Adrenal gland (tissue), 12 donors: Measurements from ENCODE around the gene CDRT4. TPM values are rescaled to one million over a fixed set of nuclear protein-coding genes. Genes with fewer than 3 reads are reported as not detected.

Experiments
- DNase-seq, 7 donors: peaks; one replicate each; pipeline ENCODE4 v3.0.0-alpha.2; 2019 to 2020
- H3K27ac ChIP-seq, 5 donors: fragments of 200-600 bp; sonication (generic) in 4 of 5; 1 replicate in 3 of 5; 2 replicates in 2 of 5; pipeline versions ENCODE4 v1.5.1 to v1.8.0; 2016 to 2020; ENCODE audit warnings: mild to moderate bottlenecking in 1 of 5
- H3K27me3 ChIP-seq: fragments of 200-600 bp; 2 replicates; pipeline ENCODE4 v1.8.0; 2021
- H3K36me3 ChIP-seq, 2 donors: fragments of 200-600 bp; replicated peaks in 1 of 2; 1 replicate in 1 of 2; 2 replicates in 1 of 2; pipeline versions ENCODE4 v1.5.1 to v1.8.0; 2018 to 2022
- H3K4me1 ChIP-seq, 2 donors: fragments of 200-600 bp; replicated peaks in 1 of 2; 1 replicate in 1 of 2; 2 replicates in 1 of 2; pipeline versions ENCODE4 v1.5.1 to v1.8.0; 2018 to 2021
- H3K4me3 ChIP-seq, 4 donors: fragments of 200-600 bp; sonication (generic) in 3 of 4; one replicate each; pipeline ENCODE4 v1.5.1; 2016 to 2018
- H3K9me3 ChIP-seq, 3 donors: fragments of 200-600 bp; sonication (generic) in 1 of 3; replicated peaks in 1 of 3; 1 replicate in 2 of 3; 2 replicates in 1 of 3; pipeline versions ENCODE4 v1.5.1 to v1.8.0; 2016 to 2021
- CTCF ChIP-seq, 6 experiments: fragments of 450-650 bp in 4 of 6; fragments of 200-600 bp in 2 of 6; sonication (generic) in 1 of 6; IDR thresholded peaks; 1 replicate in 5 of 6; 2 replicates in 1 of 6; pipeline versions ENCODE4 v1.5.1 to v1.8.0; 2016 to 2021; ENCODE audit warnings: antibody characterized with exemption in 6 of 6, mild to moderate bottlenecking in 2 of 6, moderate library complexity in 1 of 6
- POLR2A ChIP-seq, 2 donors: fragments of 450-650 bp; IDR thresholded peaks; one replicate each; pipeline ENCODE4 v1.6.1; 2017; ENCODE audit warnings: antibody characterized with exemption in 2 of 2, mild to moderate bottlenecking in 2 of 2, moderate library complexity in 1 of 2
- WGBS, 4 donors: extraction: QIAGEN DNeasy Blood & Tissue Kit in 2 of 4; methylation state at CpG; one replicate each; pipeline versions ENCODE4 v1.1.5 to v1.1.7; 2013 to 2017; 5-methylcytosine and 5-hydroxymethylcytosine counted together
- intact Hi-C, 2 donors: fragments of 100-400 bp; cut with DNase I; formaldehyde crosslinking; loops; one replicate each; pipeline versions ENCODE4 v1.14.1 to v1.15.0; 2022 to 2023
- polyA plus RNA-seq, 3 donors: library from polyadenylated mRNA; stranded (reverse); fragments of 200-250 nt in 2 of 3; fragments of 350-450 nt in 1 of 3; fragmentation: Illumina TruSeq in 1 of 3; extraction: RNeasy Lipid Tissue Mini Kit (QIAGEN cat#74804) in 1 of 3; gene quantifications; one replicate each; pipeline ENCODE4 v1.2.3, GENCODE V29; 2013 to 2014
- total RNA-seq, 9 donors: library from RNA; depleted of rRNA in 4 of 9; stranded (reverse); fragments of >200 nt in 4 of 9; fragments of 120-200 nt in 1 of 9; fragmentation: NEBNext Ultra II Directional in 1 of 9; extraction: Animal tissue kit (Norgen Biotek cat#: 25700) in 1 of 9; gene quantifications; one replicate each; pipeline versions ENCODE4 v1.1.0 to v1.2.4, GENCODE V29; 2013 to 2023
- donor health status: healthy with polysubstance abuse.
- donor health status: Bipolar disorder and iron deficiency.
- donor health status: DM: yes; HTN: yes; CAD: no.
- donor health status: DM: no; HTN: no; CAD: no.
- donor health status: DM: no; HTN: no; CAD: no.
- donor health status: DM: yes; HTN: yes; CAD: no.

Gene CDRT4
- total and polyA plus RNA-seq, 12 donors, result 1.5 to 49.6 (median 11.5) TPM

GRCh38 chr17:15431196-15431595 is 36.2 kb downstream of the CDRT4 start:
- H3K4me1 ChIP-seq, result peaks cover under 1 to 2% of the 10 kb centered on the region in 2 donors
- H3K4me3 ChIP-seq, result no peak overlapping the region
- intact Hi-C loops, result no loop called here
- TF ChIP-seq POLR2A (IDR thresholded peaks at IDR 0.05) (no peak), CTCF (IDR thresholded peaks at IDR 0.05) (no peak)
- no peaks in the 10 kb centered on the region for H3K27me3 ChIP-seq
- DNase-seq, result no peak
- H3K9me3 ChIP-seq, result no peaks in the 10 kb centered on the region
- WGBS, 4 donors, result 93 to 98% (median 94%) methylated on average over 11 of the region's 11 CpGs
- H3K36me3 ChIP-seq, result no peaks in the 10 kb centered on the region
- H3K27ac ChIP-seq, result no peak overlapping the region

- H3K4me1 ChIP-seq, result no peaks in the 10 kb centered on the region
- WGBS, 4 donors, result 93 to 96% (median 95%) methylated on average over 3 of the region's 3 CpGs
- H3K4me3 ChIP-seq, result no peak overlapping the region
- H3K9me3 ChIP-seq, result no peaks in the 10 kb centered on the region
- no peak overlapping the region for H3K27ac ChIP-seq
- TF ChIP-seq POLR2A (IDR thresholded peaks at IDR 0.05) (no peak), CTCF (IDR thresholded peaks at IDR 0.05) (no peak)
- no peaks in the 10 kb centered on the region for H3K36me3 ChIP-seq
- H3K27me3 ChIP-seq, result no peaks in the 10 kb centered on the region
- no peak for DNase-seq
- intact Hi-C loops, result no loop called here
Measured at GRCh38 chr17:15424521-15424920, 42.9 kb downstream of the CDRT4 start.

GRCh38 chr17:15422392-15422965 is 44.9 kb downstream of the CDRT4 start:
- Histone ChIP-seq H3K27me3 (no peaks in the 10 kb centered on the region), H3K27ac (no peak overlapping the region), H3K4me3 (no peak overlapping the region), H3K36me3 (no peaks in the 10 kb centered on the region), H3K4me1 (no peaks in the 10 kb centered on the region), H3K9me3 (no peaks in the 10 kb centered on the region)
- 82 to 86% (median 85%) methylated on average over 11 of the region's 11 CpGs for WGBS, 4 donors
- intact Hi-C loops, result no loop called here
- no peak for DNase-seq
- no peak for TF ChIP-seq CTCF (IDR thresholded peaks at IDR 0.05)
- no peak for TF ChIP-seq POLR2A (IDR thresholded peaks at IDR 0.05)

GRCh38 chr17:15418781-15419180 is 48.6 kb downstream of the CDRT4 start:
- intact Hi-C loops, result no loop called here
- 79 to 90% (median 86%) methylated on average over 7 of the region's 7 CpGs for WGBS, 4 donors
- no peaks in the 10 kb centered on the region for H3K4me1 ChIP-seq
- DNase-seq, result no peak
- no peaks in the 10 kb centered on the region for H3K9me3 ChIP-seq
- no peak overlapping the region for H3K27ac ChIP-seq
- H3K4me3 ChIP-seq, result no peak overlapping the region
- H3K27me3 ChIP-seq, result no peaks in the 10 kb centered on the region
- TF ChIP-seq CTCF (IDR thresholded peaks at IDR 0.05), result no peak
- no peak for TF ChIP-seq POLR2A (IDR thresholded peaks at IDR 0.05)
- H3K36me3 ChIP-seq, result no peaks in the 10 kb centered on the region
